GM18868 (cell line): Measurements from ENCODE around the gene UQCRH.

Experiments used
- ATAC-seq: cut with Tn5 transposase; IDR thresholded peaks from one replicate; pipeline ENCODE4 v1.9.1; 2021; ENCODE audit warnings: mild to moderate bottlenecking, moderate library complexity; ENCODE audit not compliant: unreplicated experiment

UQCRH gene

GRCh38 chr1:46303038-46303871, at the start of gene UQCRH, which contains the start of gene LRRC41:
Gene UQCRH (plus strand): TSS chr1:46303698. CDS start chr1:46303767, 69 bp downstream.
Gene LRRC41 (minus strand): TSS chr1:46303616. CDS start chr1:46303322, 294 bp downstream.
- ATAC-seq: peak; percentile 79

GRCh38 chr1:46254668-46255067, 48.8 kb upstream of the UQCRH start:
- ATAC-seq: no peak

- no peak for ATAC-seq
These were observed 47.0 kb upstream of the UQCRH start for GRCh38 chr1:46256523-46256922.

- ATAC-seq: no peak
These were observed 41.0 kb upstream of the UQCRH start for GRCh38 chr1:46262508-46262907.

GRCh38 chr1:46263146-46263545, 40.4 kb upstream of the UQCRH start:
- ATAC-seq: no peak

- no peak for ATAC-seq
These were observed 34.9 kb upstream of the UQCRH start for GRCh38 chr1:46268578-46268977.

- no peak for ATAC-seq
These were observed 29.1 kb upstream of the UQCRH start for GRCh38 chr1:46274225-46275029.

GRCh38 chr1:46275030-46275337, 28.5 kb upstream of the UQCRH start:
- ATAC-seq: no peak

GRCh38 chr1:46277658-46278373, 25.7 kb upstream of the UQCRH start:
- ATAC-seq: no peak

- ATAC-seq: no peak
These were observed 24.7 kb upstream of the UQCRH start for GRCh38 chr1:46278807-46279206.

- no peak for ATAC-seq
These were observed 23.4 kb upstream of the UQCRH start for GRCh38 chr1:46280092-46280491.

GRCh38 chr1:46281021-46281420, 22.5 kb upstream of the UQCRH start:
- no peak for ATAC-seq

GRCh38 chr1:46284058-46284457, 19.4 kb upstream of the UQCRH start:
- ATAC-seq: no peak

GRCh38 chr1:46284597-46285564, 18.6 kb upstream of the UQCRH start:
- no peak for ATAC-seq

- ATAC-seq: no peak
These were observed 17.6 kb upstream of the UQCRH start for GRCh38 chr1:46285730-46286477.

- ATAC-seq: no peak
These were observed 14.9 kb upstream of the UQCRH start for GRCh38 chr1:46288485-46289133.

GRCh38 chr1:46289134-46289494, 14.4 kb upstream of the UQCRH start:
- no peak for ATAC-seq

- ATAC-seq: no peak
These were observed 13.5 kb upstream of the UQCRH start for GRCh38 chr1:46289976-46290375.

- ATAC-seq: no peak
These were observed 8.2 kb upstream of the UQCRH start for GRCh38 chr1:46295306-46295705.
